VCaP (cell line): Measurements from ENCODE around the gene RAB33B.

Experiments used
- H3K27ac ChIP-seq: fragments of 450-650 bp; 2 replicates; pipeline ENCODE4 v1.5.1; 2017
- TF ChIP-seq, protein P1 (sequence below): fragments of 450-650 bp; conservative IDR thresholded peaks from 2 replicates; pipeline ENCODE4 v1.5.1; 2017; ENCODE audit warnings: mild to moderate bottlenecking, moderate library complexity

RAB33B gene

DNA sequence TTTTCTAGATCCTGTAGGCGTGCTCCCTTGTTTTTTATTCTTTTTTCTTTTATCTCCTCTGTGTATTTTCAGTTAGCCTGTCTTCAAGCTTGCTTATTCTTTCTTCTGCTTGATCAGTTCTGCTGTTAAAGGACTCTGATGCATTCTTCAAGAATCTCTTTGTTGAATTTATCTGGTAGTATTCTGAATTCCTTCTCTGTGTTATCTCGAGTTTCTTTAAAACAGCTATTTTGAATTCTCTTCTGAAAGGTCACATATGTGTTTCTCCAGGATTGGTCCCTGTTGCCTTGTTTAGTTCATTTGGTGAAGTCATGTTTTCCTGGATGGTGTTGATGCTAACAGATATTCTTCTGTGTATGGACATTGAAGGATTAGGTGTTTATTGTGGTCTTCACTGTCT lies 15.3 kb downstream of the RAB33B start:
- TF ChIP-seq, protein P1, sequence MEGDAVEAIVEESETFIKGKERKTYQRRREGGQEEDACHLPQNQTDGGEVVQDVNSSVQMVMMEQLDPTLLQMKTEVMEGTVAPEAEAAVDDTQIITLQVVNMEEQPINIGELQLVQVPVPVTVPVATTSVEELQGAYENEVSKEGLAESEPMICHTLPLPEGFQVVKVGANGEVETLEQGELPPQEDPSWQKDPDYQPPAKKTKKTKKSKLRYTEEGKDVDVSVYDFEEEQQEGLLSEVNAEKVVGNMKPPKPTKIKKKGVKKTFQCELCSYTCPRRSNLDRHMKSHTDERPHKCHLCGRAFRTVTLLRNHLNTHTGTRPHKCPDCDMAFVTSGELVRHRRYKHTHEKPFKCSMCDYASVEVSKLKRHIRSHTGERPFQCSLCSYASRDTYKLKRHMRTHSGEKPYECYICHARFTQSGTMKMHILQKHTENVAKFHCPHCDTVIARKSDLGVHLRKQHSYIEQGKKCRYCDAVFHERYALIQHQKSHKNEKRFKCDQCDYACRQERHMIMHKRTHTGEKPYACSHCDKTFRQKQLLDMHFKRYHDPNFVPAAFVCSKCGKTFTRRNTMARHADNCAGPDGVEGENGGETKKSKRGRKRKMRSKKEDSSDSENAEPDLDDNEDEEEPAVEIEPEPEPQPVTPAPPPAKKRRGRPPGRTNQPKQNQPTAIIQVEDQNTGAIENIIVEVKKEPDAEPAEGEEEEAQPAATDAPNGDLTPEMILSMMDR: no peak

DNA sequence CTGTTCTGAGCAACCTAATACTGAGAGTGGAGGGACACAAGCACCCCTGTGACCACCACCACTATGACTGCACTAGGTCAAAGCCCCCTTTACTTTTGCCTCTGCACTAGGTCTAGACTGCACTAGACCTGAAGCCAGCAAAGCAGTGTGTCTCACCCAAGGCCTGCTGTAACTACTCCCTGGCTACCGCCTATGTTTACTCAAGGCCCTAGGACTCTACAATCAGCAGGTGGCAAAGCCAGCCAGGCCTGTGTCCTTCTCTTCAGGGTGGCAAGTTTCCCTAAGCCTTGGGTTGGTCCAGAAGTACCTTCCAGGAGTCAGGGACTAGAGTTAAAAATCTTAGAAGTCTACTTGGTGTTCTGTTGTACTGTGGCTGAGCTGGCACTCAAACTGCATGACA lies 15.9 kb downstream of the RAB33B start:
- TF ChIP-seq, protein P1: no peak
- no peak overlapping the region for H3K27ac ChIP-seq

More for the DNA sequence above, 15.3 kb downstream of the RAB33B start:
- no peak overlapping the region for H3K27ac ChIP-seq

DNA sequence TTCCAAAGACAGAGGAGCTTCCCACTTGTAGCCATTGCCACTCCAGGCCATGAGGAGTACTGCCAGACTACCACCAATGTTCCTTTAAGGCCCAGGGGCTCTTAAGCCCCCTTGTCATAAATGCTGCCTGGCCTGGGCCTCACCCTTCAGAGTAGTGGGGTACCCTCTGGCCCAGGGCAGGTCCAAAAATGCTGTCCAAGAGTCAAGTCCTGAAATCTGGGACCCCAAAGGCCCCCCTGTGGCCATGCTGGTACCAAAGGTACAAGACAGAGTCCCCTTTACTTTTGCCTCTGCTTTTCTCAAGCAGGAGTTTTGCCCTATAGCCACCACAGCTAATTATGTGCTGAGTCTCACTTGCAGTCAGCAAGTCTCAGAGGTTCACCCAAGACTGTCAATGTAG lies 16.4 kb downstream of the RAB33B start:
- TF ChIP-seq, protein P1: no peak
- no peak overlapping the region for H3K27ac ChIP-seq

DNA sequence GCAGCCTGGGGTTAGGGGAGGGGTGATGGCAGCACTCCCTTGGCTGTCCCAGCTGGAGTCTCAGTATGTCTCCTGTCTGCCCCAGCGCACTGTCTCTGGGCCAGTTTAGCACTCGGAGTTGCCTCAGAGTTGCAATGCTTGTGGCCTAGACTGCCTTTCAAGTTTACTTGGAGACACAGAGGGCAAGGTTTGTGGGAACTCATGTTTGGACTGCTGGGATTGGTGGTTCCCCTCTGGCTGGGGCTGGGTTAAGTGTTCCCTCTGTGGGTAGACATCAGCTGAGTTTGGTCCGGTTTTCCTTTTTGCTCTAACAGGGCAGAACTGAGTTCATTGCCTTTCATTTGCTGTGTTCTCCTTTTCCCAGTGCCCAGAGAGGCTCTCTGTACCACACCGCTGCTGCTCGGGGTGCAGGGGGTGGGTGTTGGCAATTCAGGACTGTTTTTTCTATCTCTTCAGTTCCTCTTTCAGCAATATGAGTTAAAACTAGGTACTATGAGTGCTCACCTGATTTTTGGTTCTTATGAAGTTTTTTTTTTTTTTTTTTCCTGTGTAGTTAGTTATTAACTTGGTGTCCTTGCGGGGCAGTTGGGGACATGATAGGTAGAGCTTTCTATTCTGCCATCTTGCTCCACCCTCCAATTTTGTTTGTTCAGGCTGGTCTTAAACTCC lies 17.2 kb downstream of the RAB33B start:
- TF ChIP-seq, protein P1: no peak
- H3K27ac ChIP-seq: no peak overlapping the region

DNA sequence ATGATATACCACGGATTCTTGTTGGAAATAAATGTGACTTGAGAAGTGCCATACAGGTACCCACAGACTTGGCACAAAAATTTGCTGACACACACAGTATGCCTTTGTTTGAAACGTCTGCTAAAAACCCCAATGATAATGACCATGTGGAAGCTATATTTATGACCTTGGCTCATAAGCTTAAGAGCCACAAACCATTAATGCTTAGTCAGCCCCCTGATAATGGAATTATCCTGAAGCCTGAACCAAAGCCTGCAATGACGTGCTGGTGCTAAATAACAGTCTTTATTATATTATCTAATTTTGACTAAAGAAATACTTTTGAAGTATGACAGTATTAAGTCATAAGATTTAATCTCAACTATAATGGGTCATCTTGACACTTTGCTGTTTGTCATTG lies 18.9 kb downstream of the RAB33B start:
- TF ChIP-seq, protein P1: no peak

DNA sequence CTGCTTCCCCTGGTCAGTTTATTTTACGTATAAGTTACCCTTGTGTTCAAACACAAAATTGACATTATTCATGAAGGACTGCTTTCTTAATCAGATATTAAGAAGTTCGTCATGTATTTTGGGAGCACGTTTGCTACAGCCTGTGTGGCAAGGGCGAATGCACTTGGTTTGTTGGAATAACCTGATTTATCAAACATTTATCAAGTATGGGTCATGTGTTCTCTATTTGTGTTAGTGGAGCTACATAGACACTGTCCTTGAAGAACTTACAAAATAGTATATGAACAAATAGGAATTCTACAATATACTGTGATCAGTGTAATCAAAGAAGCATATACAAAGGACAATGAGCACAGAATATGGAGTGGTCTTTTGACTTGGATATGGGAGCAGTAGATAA lies 22.4 kb downstream of the RAB33B start:
- TF ChIP-seq, protein P1: no peak
- no peak overlapping the region for H3K27ac ChIP-seq

More for the DNA sequence above, 18.9 kb downstream of the RAB33B start:
- no peak overlapping the region for H3K27ac ChIP-seq

DNA sequence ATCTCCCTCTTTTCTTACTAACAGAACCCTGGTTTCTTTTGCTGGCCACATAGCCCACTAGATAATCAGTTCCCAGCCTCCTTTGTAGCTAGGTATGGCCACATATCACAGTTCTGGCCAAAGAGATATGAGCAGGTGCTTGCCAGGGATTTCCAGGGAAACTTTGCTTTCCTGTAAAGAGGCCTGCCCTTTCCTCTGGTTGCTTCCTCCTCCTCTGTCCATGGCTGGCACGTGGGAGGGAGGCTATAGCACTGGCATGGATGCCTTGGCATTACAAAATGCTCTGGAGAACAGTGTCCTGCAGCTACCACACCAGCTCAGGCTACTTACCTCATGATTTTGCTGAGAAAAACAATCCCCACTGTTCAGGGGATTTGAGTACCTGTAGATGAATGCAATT lies 27.5 kb downstream of the RAB33B start:
- TF ChIP-seq, protein P1: no peak
- H3K27ac ChIP-seq: no peak overlapping the region
